ENCODE data around the gene RNF223. TPM values are rescaled to one million over a fixed set of nuclear protein-coding genes. Genes with fewer than 3 reads are reported as not detected.

RNF223 gene
- total and polyA plus RNA-seq, 2 donors (not counting 3 experiments of a cell fraction or from before 2014, with no cell fraction given): not detected

DNA sequence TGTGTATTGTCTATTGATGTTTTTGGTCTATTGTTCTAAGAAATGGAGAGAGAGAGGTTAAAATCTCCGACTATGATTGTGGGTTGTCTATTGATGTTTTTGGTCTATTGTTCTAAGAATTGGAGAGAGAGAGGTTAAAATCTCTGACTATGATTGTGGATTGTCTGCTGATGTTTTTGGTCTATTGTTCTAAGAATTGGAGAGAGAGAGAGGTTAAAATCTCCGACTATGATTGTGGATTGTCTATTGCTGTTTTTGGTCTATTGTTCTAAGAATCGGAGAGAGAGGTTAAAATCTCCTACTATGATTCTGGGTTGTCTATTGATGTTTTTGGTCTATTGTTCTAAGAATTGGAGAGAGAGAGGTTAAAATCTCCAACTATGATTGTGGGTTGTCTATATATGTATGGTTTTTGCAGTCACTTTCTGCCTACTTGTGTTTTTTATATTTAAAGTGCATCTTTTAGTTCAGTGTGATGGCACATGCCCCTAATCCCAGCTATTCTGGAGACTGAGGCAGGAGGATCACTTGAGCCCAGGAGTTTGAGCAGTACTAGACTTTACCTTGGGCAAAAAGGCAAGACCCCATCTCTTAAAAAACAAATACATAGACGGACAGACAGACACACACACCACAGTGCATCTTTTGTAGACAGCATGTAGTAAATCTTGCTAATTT, 25.5 kb upstream of the RNF223 start:
- H3K27ac ChIP-seq (ENCODE audit: insufficient read depth, low read depth, low read length): no peak overlapping the region
- no peak for TF ChIP-seq EZH2 (IDR thresholded peaks at IDR 0.05; ENCODE audit: borderline replicate concordance, low read depth, low read length, severe bottlenecking)
- TF ChIP-seq, protein P1, sequence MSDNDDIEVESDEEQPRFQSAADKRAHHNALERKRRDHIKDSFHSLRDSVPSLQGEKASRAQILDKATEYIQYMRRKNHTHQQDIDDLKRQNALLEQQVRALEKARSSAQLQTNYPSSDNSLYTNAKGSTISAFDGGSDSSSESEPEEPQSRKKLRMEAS (IDR thresholded peaks at IDR 0.05; ENCODE audit: insufficient read depth, insufficient read length): no peak
- TF ChIP-seq MYC (IDR thresholded peaks at IDR 0.05; ENCODE audit: low read depth, low read length): no peak
- TF ChIP-seq, protein P2, sequence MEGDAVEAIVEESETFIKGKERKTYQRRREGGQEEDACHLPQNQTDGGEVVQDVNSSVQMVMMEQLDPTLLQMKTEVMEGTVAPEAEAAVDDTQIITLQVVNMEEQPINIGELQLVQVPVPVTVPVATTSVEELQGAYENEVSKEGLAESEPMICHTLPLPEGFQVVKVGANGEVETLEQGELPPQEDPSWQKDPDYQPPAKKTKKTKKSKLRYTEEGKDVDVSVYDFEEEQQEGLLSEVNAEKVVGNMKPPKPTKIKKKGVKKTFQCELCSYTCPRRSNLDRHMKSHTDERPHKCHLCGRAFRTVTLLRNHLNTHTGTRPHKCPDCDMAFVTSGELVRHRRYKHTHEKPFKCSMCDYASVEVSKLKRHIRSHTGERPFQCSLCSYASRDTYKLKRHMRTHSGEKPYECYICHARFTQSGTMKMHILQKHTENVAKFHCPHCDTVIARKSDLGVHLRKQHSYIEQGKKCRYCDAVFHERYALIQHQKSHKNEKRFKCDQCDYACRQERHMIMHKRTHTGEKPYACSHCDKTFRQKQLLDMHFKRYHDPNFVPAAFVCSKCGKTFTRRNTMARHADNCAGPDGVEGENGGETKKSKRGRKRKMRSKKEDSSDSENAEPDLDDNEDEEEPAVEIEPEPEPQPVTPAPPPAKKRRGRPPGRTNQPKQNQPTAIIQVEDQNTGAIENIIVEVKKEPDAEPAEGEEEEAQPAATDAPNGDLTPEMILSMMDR (IDR thresholded peaks at IDR 0.05; ENCODE audit: extremely low read depth in 1 of 2, insufficient read depth in 1 of 2, low read depth in 1 of 2, low read length in 2 of 2): no peak
- no peak for TF ChIP-seq JUN (IDR thresholded peaks at IDR 0.05; ENCODE audit: borderline replicate concordance, insufficient read depth, insufficient read length, low read depth)
- no peak for TF ChIP-seq POLR2AphosphoS5 (IDR thresholded peaks at IDR 0.05; ENCODE audit: insufficient read depth, low read depth, low read length)
- no peak for TF ChIP-seq GATA2 (IDR thresholded peaks at IDR 0.05; ENCODE audit: insufficient read depth, insufficient read length, low read depth, low read length)
- TF ChIP-seq POLR2A (IDR thresholded peaks at IDR 0.05; ENCODE audit: low read depth, low read length): no peak
- TF ChIP-seq FOS (IDR thresholded peaks at IDR 0.05; ENCODE audit: borderline replicate concordance, insufficient read depth, low read length): no peak
- no peak overlapping the region for H3K4me2 ChIP-seq (ENCODE audit: insufficient read depth, low read length)
- H3K9me3 ChIP-seq (replicated peaks; ENCODE audit: control insufficient read depth, insufficient read depth, low read length): no peaks in the 10 kb centered on the region
- H3K36me3 ChIP-seq (ENCODE audit: control insufficient read depth in 2 of 2, extremely low read depth in 1 of 2, insufficient read depth in 2 of 2, low read length in 2 of 2): no peaks in the 10 kb centered on the region
- H3K4me3 ChIP-seq (replicated peaks in 1 of 3; ENCODE audit: insufficient read depth in 1 of 3, low read depth in 1 of 3, low read length in 3 of 3): no peak overlapping the region
- no peaks in the 10 kb centered on the region for H4K20me1 ChIP-seq (replicated peaks; ENCODE audit: control insufficient read depth, extremely low read depth, insufficient read depth, low read length)
- H3K9me1 ChIP-seq (replicated peaks; ENCODE audit: control insufficient read depth, extremely low read depth, insufficient read depth, low read length): no peaks in the 10 kb centered on the region
- H3K79me2 ChIP-seq (ENCODE audit: control insufficient read depth, insufficient read depth, low read length): no peaks in the 10 kb centered on the region
- no peaks in the 10 kb centered on the region for H3K27me3 ChIP-seq (ENCODE audit: control insufficient read depth in 2 of 2, insufficient read depth in 2 of 2, low read length in 2 of 2)
- DNase-seq (ENCODE audit: low read depth, low spot score) (no peak), FAIRE-seq (no peak)
- ChIA-PET CTCF (no interaction called here), POLR2A (no interaction called here)
- no peak overlapping the region for H2AFZ ChIP-seq (ENCODE audit: low read depth, low read length)
- dilution Hi-C loops (cut with MboI; ENCODE audit: extremely low pct_ligation_motif_present, low sequenced_read_pairs) (no loop called here), intact Hi-C loops (cut with micrococcal nuclease) (no loop called here)
- no peaks in the 10 kb centered on the region for H3K4me1 ChIP-seq (ENCODE audit: control insufficient read depth, extremely low read depth, insufficient read depth, low read length)
- H3K9ac ChIP-seq (replicated peaks; ENCODE audit: extremely low read depth, insufficient read depth, low read length): no peak overlapping the region
- BruUV-seq (replicated peaks): no TSS peak
